ENCODE data around the gene SCN1A.

- TF ChIP-seq CTCF (IDR thresholded peaks at IDR 0.05) (no peak), POLR2A (IDR thresholded peaks at IDR 0.05) (no peak)
Observed at GRCh38 chr2:166118180-166118579, 9.6 kb downstream of the SCN1A start.

Measured in testis (tissue), 2 donors.